Right renal cortex interstitium (tissue), 3 donors: ENCODE results near the gene PCCA. TPM values are rescaled to one million over a fixed set of nuclear protein-coding genes. Genes with fewer than 3 reads are reported as not detected.

Experiments
- DNase-seq, 3 donors: peaks; one replicate each; pipeline ENCODE4 v3.0.0-alpha.2; 2013; ENCODE audit warnings: low read depth in 3 of 3, low spot score in 2 of 3
- polyA plus RNA-seq, 3 donors: library from polyadenylated mRNA; unstranded; fragments of 120-200 nt; gene quantifications; one replicate each; pipeline ENCODE4 v1.2.1, GENCODE V29; 2013; ENCODE audit not compliant: insufficient read length in 3 of 3

Gene PCCA
- polyA plus RNA-seq, 3 donors = 66.5 to 73.9 (median 66.7) TPM

- no peak for DNase-seq
Observed at GRCh38 chr13:100442095-100442832, 353.4 kb downstream of the PCCA start.

- DNase-seq = no peak
Observed at GRCh38 chr13:100443278-100443997, 354.5 kb downstream of the PCCA start.

- no peak for DNase-seq
Observed at GRCh38 chr13:100443998-100444328, 355.1 kb downstream of the PCCA start.

GRCh38 chr13:100447831-100448230, 358.9 kb downstream of the PCCA start:
- DNase-seq = no peak

GRCh38 chr13:100451923-100452322, 363.0 kb downstream of the PCCA start:
- DNase-seq = no peak

- no peak for DNase-seq
Observed at GRCh38 chr13:100454876-100455275, 366.0 kb downstream of the PCCA start.

- no peak for DNase-seq
Observed at GRCh38 chr13:100458673-100459072, 369.8 kb downstream of the PCCA start.

GRCh38 chr13:100459747-100460146, 370.9 kb downstream of the PCCA start:
- no peak for DNase-seq

- no peak for DNase-seq
Observed at GRCh38 chr13:100460266-100460665, 371.4 kb downstream of the PCCA start.

- DNase-seq = no peak
Observed at GRCh38 chr13:100460791-100461190, 371.9 kb downstream of the PCCA start.

GRCh38 chr13:100461309-100462030, 372.6 kb downstream of the PCCA start:
- no peak for DNase-seq

GRCh38 chr13:100464006-100464405, 375.1 kb downstream of the PCCA start:
- DNase-seq = no peak

- DNase-seq = no peak
Observed at GRCh38 chr13:100465558-100465957, 376.7 kb downstream of the PCCA start.

GRCh38 chr13:100470866-100471505, 382.1 kb downstream of the PCCA start:
- DNase-seq = no peak

- no peak for DNase-seq
Observed at GRCh38 chr13:100473087-100473486, 384.2 kb downstream of the PCCA start.

- DNase-seq = no peak
Observed at GRCh38 chr13:100473501-100474044, 384.7 kb downstream of the PCCA start.

GRCh38 chr13:100476963-100477362, 388.1 kb downstream of the PCCA start:
- no peak for DNase-seq

GRCh38 chr13:100478107-100478809, 389.4 kb downstream of the PCCA start:
- no peak for DNase-seq

GRCh38 chr13:100480676-100481075, 391.8 kb downstream of the PCCA start:
- no peak for DNase-seq

GRCh38 chr13:100483139-100483538, 394.2 kb downstream of the PCCA start:
- DNase-seq = no peak
